WTC11 (cell line): Measurements from ENCODE around the gene BRINP1. TPM values are rescaled to one million over a fixed set of nuclear protein-coding genes. Genes with fewer than 3 reads are reported as not detected.

ENCODE experiments used
- ATAC-seq: fragments of 200-7000 bp; cut with Tn5 transposase; 2 replicates; pipeline ENCODE4 v1.10.0; 2021; ENCODE audit warnings: mild to moderate bottlenecking, moderate library complexity
- CTCF ChIA-PET: fragments of 300-600 bp; sonication (Branson Sonifier 250); formaldehyde crosslinking; loops from one replicate; lab custom pipeline; 2021; ENCODE audit warnings: antibody characterized with exemption; lab: Charles Lee
- POLR2A ChIA-PET: fragments of 350-600 bp; sonication (Branson Sonifier 250); formaldehyde crosslinking; loops from one replicate; lab custom pipeline; 2021; ENCODE audit warnings: antibody characterized with exemption; lab: Charles Lee
- DNase-seq: peaks from one replicate; pipeline ENCODE4 v3.0.0; 2021; ENCODE audit warnings: low spot score
- H3K27ac Mint-ChIP-seq: 2 replicates; pipeline ENCODE4 v1.8.0; 2021; ENCODE audit warnings: mixed read lengths
- H3K27me3 Mint-ChIP-seq: 2 replicates; pipeline ENCODE4 v1.8.0; 2021; ENCODE audit warnings: low read depth, mild to moderate bottlenecking, moderate library complexity, mixed read lengths
- H3K36me3 Mint-ChIP-seq: 2 replicates; pipeline ENCODE4 v1.8.0; 2021; ENCODE audit warnings: mixed read lengths
- H3K4me1 Mint-ChIP-seq: 2 replicates; pipeline ENCODE4 v1.8.0; 2022; ENCODE audit warnings: mixed read lengths
- H3K4me3 Mint-ChIP-seq: 2 replicates; pipeline ENCODE4 v1.8.0; 2021; ENCODE audit warnings: mild to moderate bottlenecking, moderate library complexity, mixed read lengths
- H3K9me3 Mint-ChIP-seq: 2 replicates; pipeline ENCODE4 v1.8.0; 2021; ENCODE audit warnings: mixed read lengths
- FOXJ3 ChIP-seq: sonication (generic); formaldehyde crosslinking; IDR thresholded peaks from 2 replicates; pipeline ENCODE4 v1.9.0; 2021; ENCODE audit warnings: missing genetic modification reagents, mild to moderate bottlenecking, borderline replicate concordance
- GTF2I ChIP-seq: fragments of 250-450 bp; sonication (Bioruptor Pico); conservative IDR thresholded peaks from 2 replicates; pipeline ENCODE4 v1.4.0; 2021; ENCODE audit warnings: mild to moderate bottlenecking
- JAZF1 ChIP-seq: fragments of 250-450 bp; sonication (Bioruptor Pico); IDR thresholded peaks from 2 replicates; pipeline ENCODE4 v1.9.0; 2021; ENCODE audit warnings: moderate library complexity, mild to moderate bottlenecking, inconsistent platforms
- KAT7 ChIP-seq: sonication (generic); formaldehyde crosslinking; IDR thresholded peaks from 2 replicates; pipeline ENCODE4 v1.8.1; 2023; ENCODE audit warnings: missing genetic modification reagents, mild to moderate bottlenecking, borderline replicate concordance
- NFE2L1 ChIP-seq: sonication (generic); formaldehyde crosslinking; IDR thresholded peaks from 2 replicates; pipeline ENCODE4 v1.8.1; 2023; ENCODE audit warnings: missing genetic modification reagents
- NFYB ChIP-seq: sonication (generic); formaldehyde crosslinking; conservative IDR thresholded peaks from 2 replicates; pipeline ENCODE4 v1.8.0; 2022; ENCODE audit warnings: low read depth, missing genetic modification reagents
- RORB ChIP-seq: fragments of 250-450 bp; sonication (Bioruptor Pico); IDR thresholded peaks from 2 replicates; pipeline ENCODE4 v1.9.0; 2021; ENCODE audit warnings: mild to moderate bottlenecking
- ZNF121 ChIP-seq: sonication (generic); formaldehyde crosslinking; IDR thresholded peaks from 2 replicates; pipeline ENCODE4 v1.8.0; 2023; ENCODE audit warnings: missing genetic modification reagents
- ZNF219 ChIP-seq: sonication (generic); formaldehyde crosslinking; IDR thresholded peaks from 2 replicates; pipeline ENCODE4 v1.8.0; 2023; ENCODE audit warnings: missing genetic modification reagents, mild to moderate bottlenecking, borderline replicate concordance
- ZNF416 ChIP-seq: fragments of 250-450 bp; sonication (Bioruptor Pico); IDR thresholded peaks from 2 replicates; pipeline ENCODE4 v1.9.0; 2021; ENCODE audit warnings: mild to moderate bottlenecking, inconsistent platforms
- ZNF423 ChIP-seq: fragments of 250-450 bp; sonication (Bioruptor Pico); IDR thresholded peaks from 2 replicates; pipeline ENCODE4 v2.1.2; 2022; ENCODE audit warnings: mild to moderate bottlenecking, moderate library complexity
- total RNA-seq: library from RNA; stranded (reverse); gene quantifications from 3 replicates; pipeline ENCODE4 v1.2.3, GENCODE V29; 2021
- TF ChIP-seq, protein P1 (sequence below): sonication (generic); formaldehyde crosslinking; IDR thresholded peaks from 2 replicates; pipeline ENCODE4 v1.8.0; 2023; ENCODE audit warnings: mild to moderate bottlenecking, missing genetic modification reagents
- TF ChIP-seq, protein P2 (sequence below): fragments of 250-450 bp; sonication (Bioruptor Pico); IDR thresholded peaks from 2 replicates; pipeline ENCODE4 v2.1.2; 2022; ENCODE audit warnings: mild to moderate bottlenecking, moderate library complexity
- TF ChIP-seq, protein P3 (sequence below): sonication (generic); formaldehyde crosslinking; IDR thresholded peaks from 2 replicates; pipeline ENCODE4 v1.8.1; 2023; ENCODE audit warnings: mild to moderate bottlenecking, moderate library complexity, missing genetic modification reagents
- TF ChIP-seq, protein P4 (sequence below): sonication (generic); formaldehyde crosslinking; IDR thresholded peaks from 2 replicates; pipeline ENCODE4 v1.8.1; 2023; ENCODE audit warnings: mild to moderate bottlenecking, missing genetic modification reagents
- TF ChIP-seq, protein P5 (sequence below): sonication (generic); formaldehyde crosslinking; IDR thresholded peaks from 2 replicates; pipeline ENCODE4 v1.8.0; 2023; ENCODE audit warnings: missing genetic modification reagents, mild to moderate bottlenecking, borderline replicate concordance
- TF ChIP-seq, protein P6 (sequence below): fragments of 200-600 bp; IDR thresholded peaks from 2 replicates; pipeline ENCODE4 v1.8.0; 2022; ENCODE audit warnings: antibody characterized with exemption
- TF ChIP-seq, protein P7 (sequence below): fragments of 250-450 bp; sonication (Bioruptor Pico); IDR thresholded peaks from 2 replicates; pipeline ENCODE4 v1.9.0; 2021; ENCODE audit warnings: moderate library complexity, mild to moderate bottlenecking, inconsistent platforms, borderline replicate concordance
- TF ChIP-seq, protein P8 (sequence below): fragments of 250-450 bp; sonication (Bioruptor Pico); IDR thresholded peaks from 2 replicates; pipeline ENCODE4 v1.8.0; 2021; ENCODE audit warnings: mild to moderate bottlenecking

The BRINP1 gene
- total RNA-seq, 1 experiment from 2014 or later = 19.5 TPM

DNA sequence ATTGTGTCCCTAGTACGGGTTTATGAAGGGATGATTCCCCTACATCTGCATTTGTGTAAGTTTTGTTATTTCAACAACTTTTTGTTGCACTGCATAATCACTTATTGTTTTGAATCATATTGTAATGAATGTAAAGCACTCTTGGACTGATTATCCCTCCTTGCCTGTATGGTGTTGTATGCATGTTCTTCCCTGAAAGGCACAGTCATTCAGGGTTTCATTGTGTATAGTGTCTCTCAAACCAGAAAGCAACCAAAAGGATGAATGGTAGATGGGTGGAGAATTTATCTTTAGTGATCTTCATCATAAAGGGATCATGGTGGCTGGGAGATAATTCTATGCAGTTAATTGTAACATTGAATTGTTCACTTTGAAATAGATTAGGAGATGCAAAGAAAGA is 247.3 kb downstream of the BRINP1 start:
- ATAC-seq (no peak), DNase-seq (no peak)
- Mint-ChIP-seq H3K9me3 (no peaks in the 10 kb centered on the region), H3K4me1 (peaks cover 3% of the 10 kb centered on the region), H3K36me3 (no peaks in the 10 kb centered on the region), H3K27me3 (no peaks in the 10 kb centered on the region), H3K4me3 (no peak overlapping the region), H3K27ac (no peak overlapping the region)
- TF ChIP-seq NFYB (CRISPR knock-in tag) (no peak), KAT7 (CRISPR knock-in tag) (no peak), GTF2I (CRISPR knock-in tag) (no peak)
- TF ChIP-seq, protein P1, sequence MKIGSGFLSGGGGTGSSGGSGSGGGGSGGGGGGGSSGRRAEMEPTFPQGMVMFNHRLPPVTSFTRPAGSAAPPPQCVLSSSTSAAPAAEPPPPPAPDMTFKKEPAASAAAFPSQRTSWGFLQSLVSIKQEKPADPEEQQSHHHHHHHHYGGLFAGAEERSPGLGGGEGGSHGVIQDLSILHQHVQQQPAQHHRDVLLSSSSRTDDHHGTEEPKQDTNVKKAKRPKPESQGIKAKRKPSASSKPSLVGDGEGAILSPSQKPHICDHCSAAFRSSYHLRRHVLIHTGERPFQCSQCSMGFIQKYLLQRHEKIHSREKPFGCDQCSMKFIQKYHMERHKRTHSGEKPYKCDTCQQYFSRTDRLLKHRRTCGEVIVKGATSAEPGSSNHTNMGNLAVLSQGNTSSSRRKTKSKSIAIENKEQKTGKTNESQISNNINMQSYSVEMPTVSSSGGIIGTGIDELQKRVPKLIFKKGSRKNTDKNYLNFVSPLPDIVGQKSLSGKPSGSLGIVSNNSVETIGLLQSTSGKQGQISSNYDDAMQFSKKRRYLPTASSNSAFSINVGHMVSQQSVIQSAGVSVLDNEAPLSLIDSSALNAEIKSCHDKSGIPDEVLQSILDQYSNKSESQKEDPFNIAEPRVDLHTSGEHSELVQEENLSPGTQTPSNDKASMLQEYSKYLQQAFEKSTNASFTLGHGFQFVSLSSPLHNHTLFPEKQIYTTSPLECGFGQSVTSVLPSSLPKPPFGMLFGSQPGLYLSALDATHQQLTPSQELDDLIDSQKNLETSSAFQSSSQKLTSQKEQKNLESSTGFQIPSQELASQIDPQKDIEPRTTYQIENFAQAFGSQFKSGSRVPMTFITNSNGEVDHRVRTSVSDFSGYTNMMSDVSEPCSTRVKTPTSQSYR (CRISPR knock-in tag) = no peak
- TF ChIP-seq, protein P2, sequence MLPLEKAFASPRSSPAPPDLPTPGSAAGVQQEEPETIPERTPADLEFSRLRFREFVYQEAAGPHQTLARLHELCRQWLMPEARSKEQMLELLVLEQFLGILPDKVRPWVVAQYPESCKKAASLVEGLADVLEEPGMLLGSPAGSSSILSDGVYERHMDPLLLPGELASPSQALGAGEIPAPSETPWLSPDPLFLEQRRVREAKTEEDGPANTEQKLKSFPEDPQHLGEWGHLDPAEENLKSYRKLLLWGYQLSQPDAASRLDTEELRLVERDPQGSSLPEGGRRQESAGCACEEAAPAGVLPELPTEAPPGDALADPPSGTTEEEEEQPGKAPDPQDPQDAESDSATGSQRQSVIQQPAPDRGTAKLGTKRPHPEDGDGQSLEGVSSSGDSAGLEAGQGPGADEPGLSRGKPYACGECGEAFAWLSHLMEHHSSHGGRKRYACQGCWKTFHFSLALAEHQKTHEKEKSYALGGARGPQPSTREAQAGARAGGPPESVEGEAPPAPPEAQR (CRISPR knock-in tag) = no peak
- ChIA-PET POLR2A (no interaction called here), CTCF (no interaction called here)

DNA sequence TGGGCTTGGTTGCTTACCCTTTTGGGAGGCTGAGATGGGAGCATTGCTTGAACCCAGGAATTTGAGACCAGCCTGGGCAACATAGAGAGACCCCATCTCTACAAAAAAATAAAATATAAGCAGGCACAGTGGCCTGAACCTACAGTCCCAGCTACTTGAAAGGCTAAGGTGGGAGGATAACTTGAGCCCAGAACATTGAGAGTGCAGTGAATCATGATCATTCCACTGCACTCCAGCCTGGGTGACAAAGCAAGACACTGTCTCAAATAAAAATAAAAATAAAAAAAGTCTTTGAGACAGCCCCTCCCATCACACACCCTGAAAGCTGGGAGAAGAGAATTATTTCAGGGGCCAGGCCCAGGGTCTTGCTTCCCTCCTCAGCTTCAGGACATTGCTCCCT is 251.8 kb downstream of the BRINP1 start:
- TF ChIP-seq, protein P3, sequence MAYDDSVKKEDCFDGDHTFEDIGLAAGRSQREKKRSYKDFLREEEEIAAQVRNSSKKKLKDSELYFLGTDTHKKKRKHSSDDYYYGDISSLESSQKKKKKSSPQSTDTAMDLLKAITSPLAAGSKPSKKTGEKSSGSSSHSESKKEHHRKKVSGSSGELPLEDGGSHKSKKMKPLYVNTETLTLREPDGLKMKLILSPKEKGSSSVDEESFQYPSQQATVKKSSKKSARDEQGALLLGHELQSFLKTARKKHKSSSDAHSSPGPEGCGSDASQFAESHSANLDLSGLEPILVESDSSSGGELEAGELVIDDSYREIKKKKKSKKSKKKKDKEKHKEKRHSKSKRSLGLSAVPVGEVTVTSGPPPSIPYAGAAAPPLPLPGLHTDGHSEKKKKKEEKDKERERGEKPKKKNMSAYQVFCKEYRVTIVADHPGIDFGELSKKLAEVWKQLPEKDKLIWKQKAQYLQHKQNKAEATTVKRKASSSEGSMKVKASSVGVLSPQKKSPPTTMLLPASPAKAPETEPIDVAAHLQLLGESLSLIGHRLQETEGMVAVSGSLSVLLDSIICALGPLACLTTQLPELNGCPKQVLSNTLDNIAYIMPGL = no peak
- TF ChIP-seq, protein P4, sequence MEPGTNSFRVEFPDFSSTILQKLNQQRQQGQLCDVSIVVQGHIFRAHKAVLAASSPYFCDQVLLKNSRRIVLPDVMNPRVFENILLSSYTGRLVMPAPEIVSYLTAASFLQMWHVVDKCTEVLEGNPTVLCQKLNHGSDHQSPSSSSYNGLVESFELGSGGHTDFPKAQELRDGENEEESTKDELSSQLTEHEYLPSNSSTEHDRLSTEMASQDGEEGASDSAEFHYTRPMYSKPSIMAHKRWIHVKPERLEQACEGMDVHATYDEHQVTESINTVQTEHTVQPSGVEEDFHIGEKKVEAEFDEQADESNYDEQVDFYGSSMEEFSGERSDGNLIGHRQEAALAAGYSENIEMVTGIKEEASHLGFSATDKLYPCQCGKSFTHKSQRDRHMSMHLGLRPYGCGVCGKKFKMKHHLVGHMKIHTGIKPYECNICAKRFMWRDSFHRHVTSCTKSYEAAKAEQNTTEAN = no peak
- TF ChIP-seq ZNF423 (CRISPR knock-in tag) (no peak), ZNF219 (no peak), RORB (CRISPR knock-in tag) (no peak), NFE2L1 (no peak), FOXJ3 (no peak), ZNF416 (CRISPR knock-in tag) (no peak), ZNF121 (CRISPR knock-in tag) (no peak), JAZF1 (CRISPR knock-in tag) (no peak)
- TF ChIP-seq, protein P5, sequence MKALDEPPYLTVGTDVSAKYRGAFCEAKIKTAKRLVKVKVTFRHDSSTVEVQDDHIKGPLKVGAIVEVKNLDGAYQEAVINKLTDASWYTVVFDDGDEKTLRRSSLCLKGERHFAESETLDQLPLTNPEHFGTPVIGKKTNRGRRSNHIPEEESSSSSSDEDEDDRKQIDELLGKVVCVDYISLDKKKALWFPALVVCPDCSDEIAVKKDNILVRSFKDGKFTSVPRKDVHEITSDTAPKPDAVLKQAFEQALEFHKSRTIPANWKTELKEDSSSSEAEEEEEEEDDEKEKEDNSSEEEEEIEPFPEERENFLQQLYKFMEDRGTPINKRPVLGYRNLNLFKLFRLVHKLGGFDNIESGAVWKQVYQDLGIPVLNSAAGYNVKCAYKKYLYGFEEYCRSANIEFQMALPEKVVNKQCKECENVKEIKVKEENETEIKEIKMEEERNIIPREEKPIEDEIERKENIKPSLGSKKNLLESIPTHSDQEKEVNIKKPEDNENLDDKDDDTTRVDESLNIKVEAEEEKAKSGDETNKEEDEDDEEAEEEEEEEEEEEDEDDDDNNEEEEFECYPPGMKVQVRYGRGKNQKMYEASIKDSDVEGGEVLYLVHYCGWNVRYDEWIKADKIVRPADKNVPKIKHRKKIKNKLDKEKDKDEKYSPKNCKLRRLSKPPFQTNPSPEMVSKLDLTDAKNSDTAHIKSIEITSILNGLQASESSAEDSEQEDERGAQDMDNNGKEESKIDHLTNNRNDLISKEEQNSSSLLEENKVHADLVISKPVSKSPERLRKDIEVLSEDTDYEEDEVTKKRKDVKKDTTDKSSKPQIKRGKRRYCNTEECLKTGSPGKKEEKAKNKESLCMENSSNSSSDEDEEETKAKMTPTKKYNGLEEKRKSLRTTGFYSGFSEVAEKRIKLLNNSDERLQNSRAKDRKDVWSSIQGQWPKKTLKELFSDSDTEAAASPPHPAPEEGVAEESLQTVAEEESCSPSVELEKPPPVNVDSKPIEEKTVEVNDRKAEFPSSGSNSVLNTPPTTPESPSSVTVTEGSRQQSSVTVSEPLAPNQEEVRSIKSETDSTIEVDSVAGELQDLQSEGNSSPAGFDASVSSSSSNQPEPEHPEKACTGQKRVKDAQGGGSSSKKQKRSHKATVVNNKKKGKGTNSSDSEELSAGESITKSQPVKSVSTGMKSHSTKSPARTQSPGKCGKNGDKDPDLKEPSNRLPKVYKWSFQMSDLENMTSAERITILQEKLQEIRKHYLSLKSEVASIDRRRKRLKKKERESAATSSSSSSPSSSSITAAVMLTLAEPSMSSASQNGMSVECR = no peak
- TF ChIP-seq, protein P6, sequence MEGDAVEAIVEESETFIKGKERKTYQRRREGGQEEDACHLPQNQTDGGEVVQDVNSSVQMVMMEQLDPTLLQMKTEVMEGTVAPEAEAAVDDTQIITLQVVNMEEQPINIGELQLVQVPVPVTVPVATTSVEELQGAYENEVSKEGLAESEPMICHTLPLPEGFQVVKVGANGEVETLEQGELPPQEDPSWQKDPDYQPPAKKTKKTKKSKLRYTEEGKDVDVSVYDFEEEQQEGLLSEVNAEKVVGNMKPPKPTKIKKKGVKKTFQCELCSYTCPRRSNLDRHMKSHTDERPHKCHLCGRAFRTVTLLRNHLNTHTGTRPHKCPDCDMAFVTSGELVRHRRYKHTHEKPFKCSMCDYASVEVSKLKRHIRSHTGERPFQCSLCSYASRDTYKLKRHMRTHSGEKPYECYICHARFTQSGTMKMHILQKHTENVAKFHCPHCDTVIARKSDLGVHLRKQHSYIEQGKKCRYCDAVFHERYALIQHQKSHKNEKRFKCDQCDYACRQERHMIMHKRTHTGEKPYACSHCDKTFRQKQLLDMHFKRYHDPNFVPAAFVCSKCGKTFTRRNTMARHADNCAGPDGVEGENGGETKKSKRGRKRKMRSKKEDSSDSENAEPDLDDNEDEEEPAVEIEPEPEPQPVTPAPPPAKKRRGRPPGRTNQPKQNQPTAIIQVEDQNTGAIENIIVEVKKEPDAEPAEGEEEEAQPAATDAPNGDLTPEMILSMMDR = no peak
- TF ChIP-seq, protein P7, sequence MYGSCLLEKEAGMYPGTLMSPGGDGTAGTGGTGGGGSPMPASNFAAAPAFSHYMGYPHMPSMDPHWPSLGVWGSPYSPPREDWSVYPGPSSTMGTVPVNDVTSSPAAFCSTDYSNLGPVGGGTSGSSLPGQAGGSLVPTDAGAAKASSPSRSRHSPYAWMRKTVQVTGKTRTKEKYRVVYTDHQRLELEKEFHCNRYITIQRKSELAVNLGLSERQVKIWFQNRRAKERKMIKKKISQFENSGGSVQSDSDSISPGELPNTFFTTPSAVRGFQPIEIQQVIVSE (CRISPR knock-in tag) = no peak
- TF ChIP-seq, protein P8, sequence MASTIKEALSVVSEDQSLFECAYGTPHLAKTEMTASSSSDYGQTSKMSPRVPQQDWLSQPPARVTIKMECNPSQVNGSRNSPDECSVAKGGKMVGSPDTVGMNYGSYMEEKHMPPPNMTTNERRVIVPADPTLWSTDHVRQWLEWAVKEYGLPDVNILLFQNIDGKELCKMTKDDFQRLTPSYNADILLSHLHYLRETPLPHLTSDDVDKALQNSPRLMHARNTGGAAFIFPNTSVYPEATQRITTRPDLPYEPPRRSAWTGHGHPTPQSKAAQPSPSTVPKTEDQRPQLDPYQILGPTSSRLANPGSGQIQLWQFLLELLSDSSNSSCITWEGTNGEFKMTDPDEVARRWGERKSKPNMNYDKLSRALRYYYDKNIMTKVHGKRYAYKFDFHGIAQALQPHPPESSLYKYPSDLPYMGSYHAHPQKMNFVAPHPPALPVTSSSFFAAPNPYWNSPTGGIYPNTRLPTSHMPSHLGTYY (CRISPR knock-in tag) = no peak
- Mint-ChIP-seq H3K4me3 (no peak overlapping the region), H3K4me1 (peaks cover 16% of the 10 kb centered on the region), H3K36me3 (no peaks in the 10 kb centered on the region), H3K27me3 (no peaks in the 10 kb centered on the region), H3K27ac (no peak overlapping the region), H3K9me3 (peaks cover 4% of the 10 kb centered on the region; the same call in 1 of the 2 replicates)
- DNase-seq (no peak), ATAC-seq (no peak)
- CTCF ChIA-PET = no interaction called here
- POLR2A ChIA-PET = no interaction called here
